ENCODE results near the gene PYDC2.

The PYDC2 gene
- 0 reads per million in 4 experiments for total RNA-seq

- DNase-seq, result no peak
These were observed at the start of gene PYDC2 for GRCh38 chr3:191461113-191461595. TSS of gene PYDC2 (plus strand) at chr3:191461163. CDS start at chr3:191461163, 0 bp downstream.

DNA sequence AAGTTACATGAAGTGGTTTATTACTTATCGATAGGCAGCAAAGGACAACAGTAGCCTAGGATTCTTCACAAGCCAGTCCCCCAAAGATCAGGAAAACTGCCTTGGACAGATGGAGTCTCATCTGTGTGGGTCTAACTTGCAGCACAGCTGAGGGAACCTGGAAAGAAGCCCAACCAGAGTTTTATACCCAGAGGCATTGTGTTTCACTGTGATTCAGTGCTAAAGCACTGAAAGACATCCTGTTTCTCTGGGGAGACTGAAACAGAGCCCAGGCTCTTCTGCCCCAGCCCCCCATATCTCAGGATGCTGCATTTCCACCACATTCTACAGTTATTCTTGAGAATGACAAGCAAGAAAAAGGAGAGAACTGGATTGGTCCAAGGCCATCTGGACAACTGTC lies 48.2 kb upstream of the PYDC2 start:
- DNase-seq, result no peak

- no peak for DNase-seq
These were observed 46.7 kb upstream of the PYDC2 start for GRCh38 chr3:191414286-191414685.

- DNase-seq, result no peak
These were observed 46.2 kb upstream of the PYDC2 start for GRCh38 chr3:191414732-191415131.

- DNase-seq, result no peak
These were observed 45.4 kb upstream of the PYDC2 start for GRCh38 chr3:191415566-191415965.

DNA sequence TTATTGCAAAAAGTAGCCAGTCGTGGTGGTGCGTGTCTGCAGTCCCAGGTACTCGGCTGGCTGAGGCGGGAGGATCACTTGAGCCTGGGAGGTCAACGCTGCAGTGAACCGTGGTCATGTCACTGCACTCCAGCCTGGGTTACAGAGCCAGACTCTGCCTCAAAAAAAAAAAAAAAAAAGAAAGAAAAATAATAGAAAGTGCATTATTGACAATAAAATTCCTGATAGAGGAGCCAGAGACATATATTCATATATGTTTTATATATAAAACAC lies 43.6 kb upstream of the PYDC2 start:
- no peak for DNase-seq

- DNase-seq, result no peak
These were observed 40.2 kb upstream of the PYDC2 start for GRCh38 chr3:191420771-191421170.

- DNase-seq, result no peak
These were observed 36.1 kb upstream of the PYDC2 start for GRCh38 chr3:191424881-191425280.

GRCh38 chr3:191425322-191425734 lies 35.6 kb upstream of the PYDC2 start:
- DNase-seq, result no peak

DNA sequence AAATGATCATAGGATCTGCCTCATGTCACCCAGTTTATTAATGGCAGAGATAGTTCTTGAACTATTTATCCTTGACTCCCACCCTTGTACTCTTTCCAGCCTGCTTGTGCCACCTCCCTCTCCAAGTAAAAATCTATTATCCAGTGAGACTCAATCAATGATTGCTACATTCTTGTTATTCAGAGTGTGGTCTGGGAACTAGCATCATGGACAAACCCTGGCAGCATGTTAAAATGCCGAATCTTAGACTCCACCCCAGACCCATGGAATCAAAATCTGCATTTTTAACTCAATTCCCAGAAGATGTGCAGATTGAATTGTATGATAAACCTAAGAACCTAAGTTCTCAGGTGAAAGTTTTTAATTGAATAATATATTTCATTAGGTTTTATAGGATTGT lies 34.7 kb upstream of the PYDC2 start:
- DNase-seq, result no peak

GRCh38 chr3:191428177-191428576 lies 32.8 kb upstream of the PYDC2 start:
- DNase-seq, result no peak

DNA sequence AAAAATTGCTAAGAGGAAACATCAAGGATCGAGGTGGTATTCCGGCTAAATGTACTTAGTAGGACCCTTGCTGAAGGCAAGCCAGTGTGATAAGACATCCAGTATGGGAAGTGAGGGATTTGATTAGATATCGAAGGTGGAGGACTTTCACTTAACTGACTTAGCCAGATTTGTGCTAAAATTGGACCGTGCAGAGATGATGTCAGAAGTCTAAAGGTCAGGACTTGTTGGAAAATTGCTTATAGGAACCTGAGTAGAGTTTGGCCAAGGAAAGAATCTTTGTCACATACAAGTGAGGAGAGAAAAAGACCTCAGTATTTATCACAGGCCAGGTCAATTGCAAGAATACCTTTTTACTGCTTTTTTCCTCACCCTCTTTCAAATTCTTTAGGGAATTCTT lies 30.9 kb upstream of the PYDC2 start:
- no peak for DNase-seq

- no peak for DNase-seq
These were observed 29.7 kb upstream of the PYDC2 start for GRCh38 chr3:191431160-191431822.

DNA sequence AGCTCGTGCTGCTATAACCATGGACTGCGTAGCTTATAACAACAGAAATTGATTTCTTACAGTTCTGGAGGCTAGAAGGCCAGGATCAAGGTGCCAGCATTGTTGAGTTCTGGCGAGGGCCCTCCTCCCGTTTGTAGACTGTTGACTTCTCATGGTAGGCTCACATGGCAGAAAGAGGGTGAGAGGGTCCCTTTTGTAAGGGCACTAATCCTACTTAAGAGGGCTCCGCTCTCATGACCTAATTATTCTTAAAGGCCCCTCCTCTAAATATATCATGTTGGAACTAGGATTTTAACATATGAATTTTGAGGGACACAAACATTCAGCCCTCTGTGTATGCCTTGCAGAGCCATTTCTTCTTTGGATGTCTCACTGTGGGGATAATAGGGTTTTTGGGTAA lies 28.8 kb upstream of the PYDC2 start:
- DNase-seq, result no peak

DNA sequence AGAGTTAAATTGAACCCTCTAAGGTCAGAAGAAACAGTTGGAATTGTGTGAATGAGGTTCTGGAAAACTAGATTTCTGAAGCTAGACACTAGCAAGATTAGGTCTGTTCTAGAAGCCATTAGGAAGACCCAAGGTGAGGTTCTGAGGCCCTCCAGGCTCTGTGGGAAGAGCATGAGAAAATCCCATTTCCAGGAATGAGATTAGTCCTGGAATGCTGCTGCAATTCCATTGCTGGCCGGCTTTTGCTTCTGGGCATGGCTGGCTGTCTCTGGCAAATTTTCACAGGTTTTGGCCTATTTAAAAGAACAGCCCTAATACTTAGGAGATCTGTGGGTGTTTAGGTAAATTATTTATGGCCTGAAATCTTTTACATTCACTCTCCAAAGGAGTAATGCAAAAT lies 26.9 kb upstream of the PYDC2 start:
- no peak for DNase-seq

DNA sequence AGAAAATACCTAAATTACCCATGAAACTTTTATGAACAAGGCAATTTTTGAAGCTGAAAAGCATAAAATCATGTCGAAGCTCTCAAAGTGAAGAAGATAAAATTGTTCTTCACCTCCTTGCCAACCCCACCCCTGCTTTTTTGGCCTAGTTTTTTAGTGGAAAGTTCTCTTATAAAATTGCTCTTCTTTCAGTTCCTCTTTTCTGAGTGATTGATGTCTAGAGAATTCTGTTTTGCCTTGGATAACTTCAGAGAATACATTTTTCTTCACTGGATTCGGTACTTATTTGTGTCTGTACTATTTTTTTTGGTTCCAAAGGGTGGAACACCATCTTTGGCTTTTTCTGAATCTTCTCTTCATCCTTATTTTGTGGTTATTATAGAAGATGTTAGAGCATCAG lies 25.0 kb upstream of the PYDC2 start:
- DNase-seq, result no peak

DNA sequence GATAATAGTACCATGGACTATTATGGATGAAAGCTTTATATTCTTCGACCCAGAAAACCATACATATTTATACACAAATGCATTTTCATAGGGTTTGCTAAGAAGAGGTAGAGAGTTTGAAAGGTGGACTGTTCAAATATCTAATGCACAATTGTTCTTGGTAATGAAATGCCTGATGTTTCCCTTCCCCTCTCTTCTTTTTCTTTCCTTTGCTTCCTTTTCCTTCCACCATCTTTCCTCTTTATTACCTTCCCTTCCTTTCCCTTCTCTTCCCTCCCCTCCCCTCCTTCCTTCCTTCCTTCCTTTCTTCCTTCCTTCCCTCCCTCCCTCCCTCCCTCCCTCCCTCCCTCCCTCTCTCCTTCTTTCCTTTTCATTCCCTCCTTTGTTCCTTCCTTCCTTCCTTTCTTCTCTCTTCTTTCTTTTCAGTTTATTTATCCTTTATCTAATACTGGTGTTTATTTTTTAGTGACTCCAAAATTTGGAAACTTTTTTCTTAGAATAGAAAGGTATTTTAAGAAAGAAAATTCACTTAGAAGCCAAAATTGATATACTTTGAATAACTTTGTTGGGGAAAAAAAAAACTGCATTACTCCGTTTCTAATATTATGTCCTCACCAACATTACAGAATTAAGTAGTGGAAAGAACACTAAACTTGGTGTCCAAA lies 22.7 kb upstream of the PYDC2 start:
- DNase-seq, result no peak

DNA sequence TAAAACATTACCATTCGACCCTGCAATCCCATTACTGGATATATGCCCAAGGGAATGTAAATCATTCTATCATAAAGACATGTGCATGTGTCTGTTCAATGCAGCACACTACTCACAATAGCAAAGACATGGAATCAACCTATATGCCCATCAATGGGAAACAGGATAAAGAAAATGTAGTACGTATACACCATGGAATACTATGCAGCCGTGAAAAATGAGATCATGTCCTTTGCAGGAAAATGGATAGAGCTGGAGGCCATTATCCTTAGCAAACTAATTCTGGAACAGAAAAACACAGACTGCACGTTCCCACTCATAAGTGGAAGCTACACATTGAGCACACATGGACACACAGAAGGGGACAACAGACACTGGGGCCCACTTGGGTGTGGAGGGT lies 20.4 kb upstream of the PYDC2 start:
- DNase-seq, result no peak

DNA sequence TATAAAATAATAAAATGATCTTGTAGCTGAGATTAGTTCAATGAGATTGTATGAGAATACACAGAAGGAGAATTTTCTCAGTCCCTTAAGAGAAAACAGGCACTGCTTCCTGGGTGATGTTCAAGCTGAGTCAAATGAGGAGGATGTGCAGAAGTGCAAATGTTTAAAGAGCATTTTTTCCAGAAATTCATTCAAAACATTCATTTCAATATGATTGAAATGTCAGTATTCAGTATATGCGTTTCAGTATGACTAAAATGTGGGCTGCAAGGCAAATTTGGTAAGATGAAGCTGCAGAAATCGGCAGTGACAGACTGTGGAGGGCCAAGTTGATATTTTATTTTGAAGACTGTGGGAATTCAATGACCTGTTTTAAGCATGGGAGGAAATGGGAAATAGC lies 19.3 kb upstream of the PYDC2 start:
- no peak for DNase-seq

GRCh38 chr3:191444569-191444968 lies 16.4 kb upstream of the PYDC2 start:
- no peak for DNase-seq

DNA sequence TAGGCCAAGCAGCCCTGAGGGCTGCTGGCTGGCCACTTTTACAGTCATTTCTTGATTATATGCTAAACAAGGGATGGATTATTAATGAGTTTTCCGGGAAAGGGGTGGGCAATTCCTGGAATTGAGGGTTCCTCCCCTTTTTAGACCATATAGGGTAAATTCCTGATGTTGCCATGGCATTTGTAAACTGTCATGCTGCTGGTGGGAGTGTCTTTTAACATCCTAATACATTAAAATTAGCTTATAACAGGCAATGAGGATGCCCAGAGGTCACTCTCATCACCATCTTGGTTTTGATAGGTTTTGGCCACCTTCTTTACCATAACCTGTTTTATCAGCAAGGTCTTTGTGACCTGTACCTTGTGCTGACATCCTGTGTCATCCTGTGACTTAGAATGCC lies 11.7 kb upstream of the PYDC2 start:
- no peak for DNase-seq

DNA sequence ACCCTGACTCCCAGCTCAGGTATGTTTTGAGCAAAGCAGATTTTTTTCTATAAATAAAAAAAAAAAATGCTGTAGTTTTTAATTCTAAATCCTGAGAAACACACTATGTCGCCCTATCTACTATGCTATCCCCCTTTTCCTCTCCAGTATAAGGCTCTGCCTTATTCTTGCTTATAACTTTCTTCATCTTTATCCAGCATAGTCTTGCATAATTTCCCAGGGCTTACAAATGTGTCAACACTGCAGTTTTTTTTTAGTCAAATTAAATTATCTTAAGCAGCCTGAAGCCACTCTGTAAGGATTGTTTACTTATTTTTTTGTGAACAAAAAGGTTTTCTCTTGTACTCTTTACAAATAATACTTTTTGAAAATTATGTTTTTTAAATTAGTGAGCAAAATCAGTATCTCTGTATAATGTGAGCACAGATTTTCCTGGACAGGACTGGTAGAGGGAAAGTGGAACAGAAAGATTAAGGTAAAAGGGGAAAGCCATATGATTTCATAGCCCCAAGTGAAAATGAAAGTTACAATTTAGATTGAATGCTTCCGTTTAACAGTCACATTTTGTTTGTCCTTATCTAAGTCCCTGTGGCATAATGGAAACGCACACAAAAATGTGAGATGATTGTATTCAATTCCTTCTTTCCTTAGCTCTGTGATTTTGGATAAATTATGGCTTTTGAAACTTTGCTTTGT lies 5.6 kb upstream of the PYDC2 start:
- no peak for DNase-seq

DNA sequence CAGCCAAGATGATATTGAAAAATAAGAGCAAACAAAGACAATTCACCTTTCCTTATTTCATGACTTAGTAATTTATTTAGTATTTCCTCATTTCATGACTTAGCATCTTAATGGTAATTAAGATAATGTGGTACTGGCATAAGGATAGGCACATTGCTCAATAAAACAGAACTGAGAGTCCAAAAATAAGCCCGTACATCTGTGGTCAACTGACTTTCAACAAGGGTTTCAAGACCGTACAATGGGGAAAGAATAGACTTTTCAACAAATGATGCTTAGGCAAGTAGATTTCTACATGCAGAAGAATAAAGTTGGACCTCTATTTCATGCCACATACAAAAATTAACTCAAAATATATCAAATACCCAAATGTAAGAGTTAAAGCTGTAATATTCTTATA lies 603 bp upstream of the PYDC2 start:
- DNase-seq, result no peak

GRCh38 chr3:191470080-191470479 lies 9.1 kb downstream of the PYDC2 start:
- DNase-seq, result no peak
